Measurements from ENCODE around the gene DOCK1. TPM values are rescaled to one million over a fixed set of nuclear protein-coding genes. Genes with fewer than 3 reads are reported as not detected.

The DOCK1 gene
- total RNA-seq, 2 donors from 2014 or later = 52.9 to 76.7 TPM

DNA sequence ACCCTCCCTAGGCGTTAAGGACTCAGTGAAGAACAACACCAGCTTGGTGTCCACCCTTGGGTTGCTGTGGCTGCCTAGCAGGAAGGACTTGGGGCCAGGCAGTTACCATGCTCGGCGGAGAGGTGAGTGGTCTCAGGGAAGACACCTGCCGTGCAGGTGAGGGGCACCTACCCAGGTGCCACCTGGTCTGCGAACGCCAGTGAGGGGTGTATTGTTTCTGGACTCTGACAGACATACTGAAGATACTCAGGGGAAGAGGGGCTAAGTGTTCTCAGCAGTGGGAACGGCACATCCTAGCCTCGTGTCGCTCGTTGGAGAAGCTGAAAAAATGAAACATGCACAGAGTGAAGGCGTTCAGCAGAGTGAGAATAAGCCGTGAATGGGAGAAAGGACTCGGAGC is 22.6 kb downstream of the DOCK1 start:
- Histone ChIP-seq H3K9me3 (no peaks in the 10 kb centered on the region), H3K27me3 (replicated peaks; ENCODE audit: insufficient read depth) (no peaks in the 10 kb centered on the region), H3K4me1 (ENCODE audit: control insufficient read depth in 1 of 2, low read depth in 2 of 2) (peaks cover 7 to 22% of the 10 kb centered on the region in 2 donors), H3K27ac (no peak overlapping the region), H3K4me3 (no peak overlapping the region), H3K36me3 (peaks cover 4% of the 10 kb centered on the region)
- ATAC-seq (ENCODE audit: insufficient number of reproducible peaks, low FRiP score, low read depth) = no peak
- TF ChIP-seq, protein P1, sequence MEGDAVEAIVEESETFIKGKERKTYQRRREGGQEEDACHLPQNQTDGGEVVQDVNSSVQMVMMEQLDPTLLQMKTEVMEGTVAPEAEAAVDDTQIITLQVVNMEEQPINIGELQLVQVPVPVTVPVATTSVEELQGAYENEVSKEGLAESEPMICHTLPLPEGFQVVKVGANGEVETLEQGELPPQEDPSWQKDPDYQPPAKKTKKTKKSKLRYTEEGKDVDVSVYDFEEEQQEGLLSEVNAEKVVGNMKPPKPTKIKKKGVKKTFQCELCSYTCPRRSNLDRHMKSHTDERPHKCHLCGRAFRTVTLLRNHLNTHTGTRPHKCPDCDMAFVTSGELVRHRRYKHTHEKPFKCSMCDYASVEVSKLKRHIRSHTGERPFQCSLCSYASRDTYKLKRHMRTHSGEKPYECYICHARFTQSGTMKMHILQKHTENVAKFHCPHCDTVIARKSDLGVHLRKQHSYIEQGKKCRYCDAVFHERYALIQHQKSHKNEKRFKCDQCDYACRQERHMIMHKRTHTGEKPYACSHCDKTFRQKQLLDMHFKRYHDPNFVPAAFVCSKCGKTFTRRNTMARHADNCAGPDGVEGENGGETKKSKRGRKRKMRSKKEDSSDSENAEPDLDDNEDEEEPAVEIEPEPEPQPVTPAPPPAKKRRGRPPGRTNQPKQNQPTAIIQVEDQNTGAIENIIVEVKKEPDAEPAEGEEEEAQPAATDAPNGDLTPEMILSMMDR (IDR thresholded peaks at IDR 0.05) = no peak
- no peak for DNase-seq (ENCODE audit: low spot score)

DNA sequence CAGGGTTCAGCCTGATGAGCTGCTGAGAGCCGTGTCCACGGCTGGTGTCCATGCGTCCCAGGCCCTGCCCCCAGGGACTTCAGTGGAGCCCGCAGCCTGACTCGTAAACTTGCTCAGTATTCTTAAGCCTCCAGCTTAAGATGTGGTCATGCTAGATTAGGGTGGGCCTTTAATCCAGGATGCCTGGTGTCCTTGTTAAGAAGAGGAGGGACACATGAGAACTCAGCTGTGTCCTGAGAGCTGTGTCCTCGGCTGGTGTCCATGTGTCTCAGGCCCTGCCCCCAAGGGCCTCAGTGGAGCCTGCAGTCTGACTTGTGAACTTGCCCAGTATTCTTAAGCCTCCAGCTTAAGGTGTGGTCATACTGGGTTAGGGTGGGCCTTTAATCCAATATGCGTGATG is 23.0 kb downstream of the DOCK1 start:
- H3K9me3 ChIP-seq = no peaks in the 10 kb centered on the region

DNA sequence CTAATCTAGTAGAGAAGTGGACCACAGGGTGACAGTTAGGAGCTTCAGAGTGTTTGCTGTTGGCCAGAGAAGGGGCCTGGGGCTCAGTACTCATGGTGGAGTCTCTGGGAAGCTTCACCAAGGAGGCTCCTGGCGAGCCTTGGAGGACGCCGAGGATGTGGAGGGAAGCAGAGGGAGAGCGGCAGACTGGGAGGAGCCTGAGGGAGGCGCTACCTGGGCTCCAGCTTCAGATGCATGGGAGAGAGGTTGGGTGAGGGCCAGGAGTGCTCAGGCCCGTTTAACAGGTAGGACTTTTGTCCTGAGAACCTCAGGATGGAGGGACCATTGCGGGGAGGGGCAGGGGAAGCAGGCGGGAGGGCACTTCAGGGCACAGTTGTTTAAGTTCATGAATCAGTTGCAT is 24.2 kb downstream of the DOCK1 start:
- no peaks in the 10 kb centered on the region for H3K27me3 ChIP-seq (replicated peaks; ENCODE audit: insufficient read depth)
- no peak overlapping the region for H3K4me3 ChIP-seq
- H3K9me3 ChIP-seq = no peaks in the 10 kb centered on the region
- no peak overlapping the region for H3K27ac ChIP-seq
- ATAC-seq (ENCODE audit: insufficient number of reproducible peaks, low FRiP score, low read depth) = no peak
- no peak for DNase-seq (ENCODE audit: low spot score)
- H3K4me1 ChIP-seq (ENCODE audit: control insufficient read depth in 1 of 2, low read depth in 2 of 2) = peaks cover 7 to 22% of the 10 kb centered on the region in 2 donors
- H3K36me3 ChIP-seq = peaks cover 4% of the 10 kb centered on the region
- TF ChIP-seq, protein P1 (IDR thresholded peaks at IDR 0.05) = no peak

More for the DNA sequence above, 23.0 kb downstream of the DOCK1 start:
- no peak for ATAC-seq (ENCODE audit: insufficient number of reproducible peaks, low FRiP score, low read depth)
- H3K36me3 ChIP-seq = peaks cover 4% of the 10 kb centered on the region
- peaks cover 7 to 22% of the 10 kb centered on the region in 2 donors for H3K4me1 ChIP-seq (ENCODE audit: control insufficient read depth in 1 of 2, low read depth in 2 of 2)
- TF ChIP-seq, protein P1 (IDR thresholded peaks at IDR 0.05) = no peak
- no peak overlapping the region for H3K27ac ChIP-seq
- H3K4me3 ChIP-seq = no peak overlapping the region
- no peaks in the 10 kb centered on the region for H3K27me3 ChIP-seq (replicated peaks; ENCODE audit: insufficient read depth)
- DNase-seq (ENCODE audit: low spot score) = no peak

DNA sequence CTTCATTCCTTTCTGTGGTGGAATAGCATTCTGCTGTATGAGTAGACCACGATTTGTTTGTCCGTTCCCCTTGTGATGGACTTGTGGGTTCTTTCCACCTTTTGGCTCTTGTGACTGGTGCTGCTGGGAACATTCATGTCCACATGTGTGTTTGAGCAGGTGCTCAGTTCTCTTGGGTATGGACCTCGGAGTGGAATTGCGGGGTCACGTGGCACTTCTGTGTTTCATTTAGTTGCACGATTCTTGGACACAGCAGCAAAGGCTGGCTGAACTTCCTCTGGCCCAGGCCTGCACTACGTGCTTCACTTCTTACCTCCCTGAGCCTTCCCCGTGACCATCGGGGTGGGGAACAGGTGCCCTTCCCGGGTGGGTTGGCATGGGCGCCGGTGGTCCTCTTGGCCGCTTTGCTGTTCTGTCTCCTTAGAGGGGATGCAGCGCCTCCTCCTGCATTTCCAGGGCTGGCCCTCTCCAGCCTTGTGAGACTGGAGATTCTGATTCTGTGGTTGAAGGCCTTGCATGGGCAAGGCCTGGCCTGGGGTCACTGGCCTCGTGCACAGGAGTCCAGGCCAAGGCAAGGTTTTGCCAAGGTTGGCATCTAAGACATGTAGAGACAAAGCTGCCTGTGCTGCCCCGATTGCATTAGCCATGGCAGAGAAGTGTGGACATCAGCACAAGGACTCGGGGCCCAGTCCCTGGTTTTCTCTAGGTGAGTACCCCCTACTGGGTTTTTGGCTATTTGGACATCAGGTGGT is 25.1 kb downstream of the DOCK1 start:
- H3K9me3 ChIP-seq = no peaks in the 10 kb centered on the region
- ATAC-seq (ENCODE audit: insufficient number of reproducible peaks, low FRiP score, low read depth) (no peak), DNase-seq (ENCODE audit: low spot score) (no peak)
- peaks cover 9 to 25% of the 10 kb centered on the region in 2 donors for H3K4me1 ChIP-seq (ENCODE audit: control insufficient read depth in 1 of 2, low read depth in 2 of 2)
- peak overlapping the region in 1 of 2 donors; percentile 46 for H3K27ac ChIP-seq
- no peaks in the 10 kb centered on the region for H3K27me3 ChIP-seq (replicated peaks; ENCODE audit: insufficient read depth)
- peaks cover 4% of the 10 kb centered on the region for H3K36me3 ChIP-seq
- H3K4me3 ChIP-seq = peak overlapping the region; percentile 68
- TF ChIP-seq, protein P1 (IDR thresholded peaks at IDR 0.05) = no peak

DNA sequence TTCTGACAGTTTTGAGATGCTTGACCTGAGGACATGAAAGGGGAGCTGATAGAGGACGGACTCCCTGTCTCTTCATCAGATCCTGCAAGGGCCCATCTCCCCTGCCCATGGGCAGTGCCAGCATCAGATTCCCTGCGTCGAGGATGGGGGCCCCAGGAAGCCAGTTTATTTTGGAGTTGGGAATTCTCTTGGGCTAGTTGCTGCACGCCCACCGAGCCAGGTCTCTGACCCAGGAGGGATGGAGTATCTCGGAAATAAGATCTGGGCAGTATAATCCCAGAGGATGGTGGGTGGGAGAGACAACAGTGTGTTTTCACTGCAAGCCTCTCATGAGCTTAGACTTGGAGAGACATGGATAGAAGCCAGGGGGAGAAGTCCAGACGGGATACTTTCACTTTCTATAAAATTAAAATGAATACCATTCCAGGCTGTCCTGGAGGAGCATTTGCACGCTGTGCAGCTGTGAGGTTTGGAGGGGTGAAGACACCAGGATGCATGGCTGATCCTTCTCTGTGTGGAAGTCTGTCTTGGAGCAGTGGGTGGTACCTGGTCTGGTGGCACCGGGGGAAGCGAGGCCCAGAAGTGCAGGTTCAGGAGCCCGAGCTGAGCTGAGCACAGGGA is 25.8 kb downstream of the DOCK1 start:
- H3K27ac ChIP-seq = peak overlapping the region in 1 of 2 donors; percentile 46
- DNase-seq (ENCODE audit: low spot score) (no peak), ATAC-seq (ENCODE audit: insufficient number of reproducible peaks, low FRiP score, low read depth) (peak; percentile 50)
- TF ChIP-seq, protein P1 (IDR thresholded peaks at IDR 0.05) = no peak
- no peaks in the 10 kb centered on the region for H3K27me3 ChIP-seq (replicated peaks; ENCODE audit: insufficient read depth)
- no peaks in the 10 kb centered on the region for H3K9me3 ChIP-seq
- peak overlapping the region; percentile 68 for H3K4me3 ChIP-seq
- H3K4me1 ChIP-seq (ENCODE audit: control insufficient read depth in 1 of 2, low read depth in 2 of 2) = peaks cover 10 to 32% of the 10 kb centered on the region in 2 donors
- H3K36me3 ChIP-seq = peaks cover 4% of the 10 kb centered on the region
